Keratinocyte (primary cell): Measurements from ENCODE around the gene NTRK1. TPM values are rescaled to one million over a fixed set of nuclear protein-coding genes. Genes with fewer than 3 reads are reported as not detected.

Source experiments
- DNase-seq: peaks from one replicate; pipeline ENCODE4 v3.0.0-alpha.2; 2011; ENCODE audit warnings: low read depth, missing footprints, low spot score
- FAIRE-seq: peaks from 2 replicates; lab custom pipeline; 2011; peaks lifted over from hg19 to GRCh38; lab: Jason Lieb, UNC
- H2AFZ ChIP-seq: 2 replicates; pipeline ENCODE4 v1.6.0; 2012; ENCODE audit warnings: low read length, control low read depth, inconsistent platforms; ENCODE audit not compliant: control insufficient read depth
- H3K27ac ChIP-seq: 2 replicates; pipeline ENCODE4 v1.5.1; 2011; ENCODE audit warnings: low read length; ENCODE audit not compliant: control insufficient read depth, insufficient read depth
- H3K27me3 ChIP-seq: 3 replicates; pipeline ENCODE4 v1.6.0; 2011; ENCODE audit warnings: low read length; ENCODE audit not compliant: control insufficient read depth, insufficient read depth; ENCODE audit errors: extremely low read depth
- H3K36me3 ChIP-seq, 2 experiments: 2 replicates in 1 of 2; 3 replicates in 1 of 2; pipeline ENCODE4 v1.5.1; 2011; ENCODE audit warnings: low read length in 2 of 2, mild to moderate bottlenecking in 1 of 2; ENCODE audit not compliant: control insufficient read depth in 2 of 2, insufficient read depth in 2 of 2; ENCODE audit errors: extremely low read depth in 1 of 2
- H3K4me1 ChIP-seq: 3 replicates; pipeline ENCODE4 v1.5.1; 2011; ENCODE audit warnings: low read length; ENCODE audit not compliant: control insufficient read depth, insufficient read depth; ENCODE audit errors: extremely low read depth
- H3K4me2 ChIP-seq: 3 replicates; pipeline ENCODE4 v1.6.0; 2011; ENCODE audit warnings: low read depth, low read length; ENCODE audit not compliant: control insufficient read depth, insufficient read depth; ENCODE audit errors: extremely low read depth
- H3K4me3 ChIP-seq, 3 experiments: fragments of 200-600 bp in 1 of 3; sonication (generic) in 1 of 3; 2 replicates in 2 of 3; 3 replicates in 1 of 3; pipeline ENCODE4 v1.5.1; 2011 to 2016; ENCODE audit warnings: low read length in 3 of 3, mild to moderate bottlenecking in 3 of 3, control low read depth in 2 of 3, inconsistent platforms in 1 of 3, low read depth in 1 of 3, mixed read lengths in 1 of 3, mixed run types in 1 of 3, moderate library complexity in 1 of 3; ENCODE audit not compliant: control insufficient read depth in 2 of 3, insufficient read depth in 2 of 3; ENCODE audit errors: extremely low read depth in 1 of 3
- H3K79me2 ChIP-seq: 2 replicates; pipeline ENCODE4 v1.6.0; 2012; ENCODE audit warnings: low read length; ENCODE audit not compliant: control insufficient read depth, insufficient read depth
- H3K9ac ChIP-seq: 3 replicates; pipeline ENCODE4 v1.6.0; 2011; ENCODE audit warnings: low read length; ENCODE audit not compliant: control insufficient read depth, insufficient read depth; ENCODE audit errors: extremely low read depth
- H3K9me1 ChIP-seq: 3 replicates; pipeline ENCODE4 v1.6.0; 2011; ENCODE audit warnings: low read length; ENCODE audit not compliant: control insufficient read depth, insufficient read depth; ENCODE audit errors: extremely low read depth
- H3K9me3 ChIP-seq: 2 replicates; pipeline ENCODE4 v1.5.1; 2012; ENCODE audit warnings: low read depth, low read length; ENCODE audit not compliant: control insufficient read depth
- H4K20me1 ChIP-seq: 3 replicates; pipeline ENCODE4 v1.6.0; 2011; ENCODE audit warnings: low read length; ENCODE audit not compliant: control insufficient read depth, insufficient read depth; ENCODE audit errors: extremely low read depth
- EZH2 ChIP-seq: IDR thresholded peaks from one replicate; pipeline ENCODE4 v1.6.1; 2012; ENCODE audit warnings: inconsistent platforms, mild to moderate bottlenecking, low read length, moderate library complexity
- dilution Hi-C: fragments of 300-500 bp; cut with MboI; formaldehyde crosslinking; loops from one replicate; pipeline ENCODE4 v1.7.0; 2020; ENCODE audit warnings: low sequenced_read_pairs; ENCODE audit not compliant: extremely low pct_ligation_motif_present
- polyA plus RNA-seq, 5 experiments: library from polyadenylated mRNA; depleted of rRNA in 3 of 5; stranded (reverse) in 3 of 5; stranded (forward) in 1 of 5; unstranded in 1 of 5; fragments of >200 nt; gene quantifications; 1 replicate in 1 of 5; 2 replicates in 3 of 5; 3 replicates in 1 of 5; pipeline versions ENCODE4 v1.2.1 to v1.2.3, GENCODE V29; 2011 to 2012; ENCODE audit warnings: missing spikeins in 2 of 5, low read depth in 1 of 5, low replicate concordance in 1 of 5
- TF ChIP-seq, protein P1 (sequence below), 3 experiments: IDR thresholded peaks in 1 of 3; conservative IDR thresholded peaks in 1 of 3; optimal IDR thresholded peaks in 1 of 3; 2 replicates in 2 of 3; 3 replicates in 1 of 3; pipeline versions ENCODE3 to v1.5.1; 2011; ENCODE audit warnings: low read length in 3 of 3, mild to moderate bottlenecking in 3 of 3, moderate library complexity in 2 of 3, control low read depth in 1 of 3, inconsistent platforms in 1 of 3; ENCODE audit not compliant: insufficient read depth in 2 of 3; ENCODE audit errors: extremely low read depth in 1 of 3

NTRK1 gene
- polyA plus RNA-seq, 1 donor (not counting 4 experiments of a cell fraction or from before 2014, with no cell fraction given), result 0.03 TPM

- no peak for DNase-seq
- Histone ChIP-seq H3K4me2 (peak overlapping the region; percentile 69), H3K27me3 (no peaks in the 10 kb centered on the region), H2AFZ (peak overlapping the region; percentile 67), H3K9ac (peak overlapping the region; percentile 11), H3K9me1 (no peaks in the 10 kb centered on the region), H3K27ac (no peak overlapping the region), H3K79me2 (no peaks in the 10 kb centered on the region), H3K36me3 (no peaks in the 10 kb centered on the region), H3K4me3 (peak overlapping the region; percentile 25 to 59 (median 27)), H3K9me3 (no peaks in the 10 kb centered on the region), H3K4me1 (peaks cover 48% of the 10 kb centered on the region), H4K20me1 (no peaks in the 10 kb centered on the region)
- dilution Hi-C loops, result no loop called here
- no peak for FAIRE-seq
- TF ChIP-seq, protein P1, sequence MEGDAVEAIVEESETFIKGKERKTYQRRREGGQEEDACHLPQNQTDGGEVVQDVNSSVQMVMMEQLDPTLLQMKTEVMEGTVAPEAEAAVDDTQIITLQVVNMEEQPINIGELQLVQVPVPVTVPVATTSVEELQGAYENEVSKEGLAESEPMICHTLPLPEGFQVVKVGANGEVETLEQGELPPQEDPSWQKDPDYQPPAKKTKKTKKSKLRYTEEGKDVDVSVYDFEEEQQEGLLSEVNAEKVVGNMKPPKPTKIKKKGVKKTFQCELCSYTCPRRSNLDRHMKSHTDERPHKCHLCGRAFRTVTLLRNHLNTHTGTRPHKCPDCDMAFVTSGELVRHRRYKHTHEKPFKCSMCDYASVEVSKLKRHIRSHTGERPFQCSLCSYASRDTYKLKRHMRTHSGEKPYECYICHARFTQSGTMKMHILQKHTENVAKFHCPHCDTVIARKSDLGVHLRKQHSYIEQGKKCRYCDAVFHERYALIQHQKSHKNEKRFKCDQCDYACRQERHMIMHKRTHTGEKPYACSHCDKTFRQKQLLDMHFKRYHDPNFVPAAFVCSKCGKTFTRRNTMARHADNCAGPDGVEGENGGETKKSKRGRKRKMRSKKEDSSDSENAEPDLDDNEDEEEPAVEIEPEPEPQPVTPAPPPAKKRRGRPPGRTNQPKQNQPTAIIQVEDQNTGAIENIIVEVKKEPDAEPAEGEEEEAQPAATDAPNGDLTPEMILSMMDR (optimal IDR thresholded peaks at IDR 0.05 in 1 of 3, IDR thresholded peaks at IDR 0.05 in 1 of 3, conservative IDR thresholded peaks at IDR 0.05 in 1 of 3; ENCODE audit: extremely low read depth in 1 of 3, insufficient read depth in 2 of 3, low read length in 3 of 3), result peak; percentile 41 to 80 (median 78)
- TF ChIP-seq EZH2, result no peak
These were observed 46.7 kb upstream of the NTRK1 start for GRCh38 chr1:156813750-156814570.

- DNase-seq, result no peak
- Histone ChIP-seq H3K27ac (peak overlapping the region; percentile 17), H3K4me3 (no peak overlapping the region), H3K9ac (no peak overlapping the region), H3K4me2 (peak overlapping the region; percentile 69), H3K9me3 (no peaks in the 10 kb centered on the region), H2AFZ (no peak overlapping the region), H3K79me2 (no peaks in the 10 kb centered on the region), H3K9me1 (no peaks in the 10 kb centered on the region), H3K4me1 (peaks cover 48% of the 10 kb centered on the region), H3K27me3 (no peaks in the 10 kb centered on the region), H4K20me1 (no peaks in the 10 kb centered on the region), H3K36me3 (no peaks in the 10 kb centered on the region)
- FAIRE-seq, result no peak
- TF ChIP-seq, protein P1 (optimal IDR thresholded peaks at IDR 0.05 in 1 of 3, IDR thresholded peaks at IDR 0.05 in 1 of 3, conservative IDR thresholded peaks at IDR 0.05 in 1 of 3; ENCODE audit: extremely low read depth in 1 of 3, insufficient read depth in 2 of 3, low read length in 3 of 3), result no peak
- no peak for TF ChIP-seq EZH2
- dilution Hi-C loops, result no loop called here
These were observed 45.9 kb upstream of the NTRK1 start for GRCh38 chr1:156814571-156815260.
